Pulmonary artery endothelial cell (primary cell): Measurements from ENCODE around the gene NAMPT. TPM values are rescaled to one million over a fixed set of nuclear protein-coding genes. Genes with fewer than 3 reads are reported as not detected.
A peak's percentile ranks its signal among the peaks of the same experiment; 100 is the strongest.
"Not testable (repeated sequence)": the region's sequence is repeated elsewhere in the genome, so short reads cannot be mapped to it uniquely, and the experiment has no call there.

ENCODE experiments used
- DNase-seq: peaks from one replicate; pipeline ENCODE4 v3.0.0-alpha.2; 2011; ENCODE audit warnings: low read depth, low spot score
- total RNA-seq: library from RNA; depleted of rRNA; stranded (reverse); fragments of >200 nt; gene quantifications from 2 replicates; pipeline ENCODE4 v1.2.3, GENCODE V29; 2014

The NAMPT gene
- total RNA-seq, 1 donor from 2014 or later: 278 TPM

GRCh38 chr7:106231856-106232490, 52.8 kb downstream of the NAMPT start:
- DNase-seq: no peak

- DNase-seq: no peak
These were observed 58.9 kb downstream of the NAMPT start for GRCh38 chr7:106225856-106226255.

- DNase-seq: no peak
These were observed 60.0 kb downstream of the NAMPT start for GRCh38 chr7:106224797-106225196.

GRCh38 chr7:106223156-106223555, 61.6 kb downstream of the NAMPT start:
- no peak for DNase-seq

GRCh38 chr7:106222545-106222944, 62.2 kb downstream of the NAMPT start:
- no peak for DNase-seq

GRCh38 chr7:106220307-106220706, 64.5 kb downstream of the NAMPT start:
- DNase-seq: no peak

GRCh38 chr7:106219170-106219569, 65.6 kb downstream of the NAMPT start:
- peak; percentile 22 for DNase-seq

- DNase-seq: no peak
These were observed 66.2 kb downstream of the NAMPT start for GRCh38 chr7:106218546-106218945.

- peak; percentile 86 for DNase-seq
These were observed 67.8 kb downstream of the NAMPT start for GRCh38 chr7:106216923-106217542.

- peak; percentile 94 for DNase-seq
These were observed 68.3 kb downstream of the NAMPT start for GRCh38 chr7:106216517-106216922.

- DNase-seq: no peak
These were observed 68.8 kb downstream of the NAMPT start for GRCh38 chr7:106215868-106216516.

GRCh38 chr7:106208944-106209343, 75.8 kb downstream of the NAMPT start:
- not testable (repeated sequence) for DNase-seq

GRCh38 chr7:106206826-106207541, 77.8 kb downstream of the NAMPT start:
- DNase-seq: no peak

GRCh38 chr7:106205621-106206222, 79.1 kb downstream of the NAMPT start:
- no peak for DNase-seq

GRCh38 chr7:106203473-106203872, 81.3 kb downstream of the NAMPT start:
- DNase-seq: no peak

GRCh38 chr7:106201164-106201563, 83.6 kb downstream of the NAMPT start:
- no peak for DNase-seq

GRCh38 chr7:106199813-106200364, 84.9 kb downstream of the NAMPT start:
- no peak for DNase-seq

GRCh38 chr7:106199024-106199423, 85.8 kb downstream of the NAMPT start:
- DNase-seq: no peak
